HG03520 (cell line): ENCODE results near the gene ABI3.
"Not testable (repeated sequence)": the region's sequence is repeated elsewhere in the genome, so short reads cannot be mapped to it uniquely, and the experiment has no call there.

Experiments
- ATAC-seq: cut with Tn5 transposase; IDR thresholded peaks from one replicate; pipeline ENCODE4 v1.9.1; 2021; ENCODE audit warnings: mild to moderate bottlenecking, moderate library complexity; ENCODE audit not compliant: unreplicated experiment

ABI3 gene

DNA sequence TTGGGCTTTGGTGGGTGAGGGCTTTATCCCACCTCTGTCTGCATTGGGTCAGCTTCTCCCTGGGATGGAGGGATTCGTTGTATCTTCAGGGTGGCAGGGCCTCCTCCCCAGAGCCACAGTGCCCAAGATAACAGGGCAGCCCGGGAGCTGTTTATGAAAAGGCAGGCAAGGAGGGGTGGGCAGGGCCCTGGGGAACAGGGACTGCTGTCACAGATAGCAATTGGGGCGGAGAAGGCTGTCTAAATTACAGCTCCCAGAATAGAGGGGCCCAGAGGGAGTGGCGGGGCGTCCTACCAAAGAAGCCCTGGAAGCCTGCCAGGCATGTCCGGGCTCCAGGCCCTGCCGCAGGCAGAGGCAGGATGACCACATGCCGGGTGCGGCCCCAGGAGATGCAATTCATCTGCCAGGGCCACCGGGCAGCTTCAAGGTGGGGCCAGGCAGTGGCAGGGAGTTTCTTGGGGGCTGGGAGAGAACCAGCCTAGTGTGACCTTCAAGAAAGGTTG lies 38.8 kb downstream of the ABI3 start:
- ATAC-seq: no peak

DNA sequence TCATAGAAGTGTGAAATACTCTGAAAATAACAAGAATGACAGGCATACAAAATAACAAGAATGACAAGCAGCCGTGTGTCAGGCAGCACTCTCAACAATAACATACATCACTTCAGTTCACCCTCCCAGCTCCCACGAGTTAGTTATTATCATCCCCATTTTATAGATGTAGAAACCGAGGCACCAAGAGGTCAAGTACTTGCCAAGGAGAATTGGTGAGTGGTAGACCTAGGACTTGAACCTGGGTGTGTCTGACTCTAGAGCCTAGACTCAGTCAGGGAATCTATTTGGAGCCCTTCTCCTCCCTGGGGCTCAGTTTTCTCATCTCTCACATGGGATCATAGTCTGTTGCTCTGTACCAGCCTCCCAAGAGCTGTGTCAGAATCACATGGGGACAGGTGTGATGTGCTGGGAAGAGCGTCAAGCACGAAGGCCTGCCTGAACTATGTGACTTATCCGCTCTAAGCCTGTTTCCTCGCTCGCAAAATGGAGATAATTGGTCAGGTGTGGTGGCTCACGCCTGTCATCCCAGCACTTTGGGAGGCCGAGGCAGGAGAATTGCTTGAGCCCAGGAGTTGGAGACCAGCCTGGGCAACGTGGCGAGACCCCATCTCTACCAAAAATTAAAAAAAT lies 39.5 kb downstream of the ABI3 start:
- no peak for ATAC-seq

DNA sequence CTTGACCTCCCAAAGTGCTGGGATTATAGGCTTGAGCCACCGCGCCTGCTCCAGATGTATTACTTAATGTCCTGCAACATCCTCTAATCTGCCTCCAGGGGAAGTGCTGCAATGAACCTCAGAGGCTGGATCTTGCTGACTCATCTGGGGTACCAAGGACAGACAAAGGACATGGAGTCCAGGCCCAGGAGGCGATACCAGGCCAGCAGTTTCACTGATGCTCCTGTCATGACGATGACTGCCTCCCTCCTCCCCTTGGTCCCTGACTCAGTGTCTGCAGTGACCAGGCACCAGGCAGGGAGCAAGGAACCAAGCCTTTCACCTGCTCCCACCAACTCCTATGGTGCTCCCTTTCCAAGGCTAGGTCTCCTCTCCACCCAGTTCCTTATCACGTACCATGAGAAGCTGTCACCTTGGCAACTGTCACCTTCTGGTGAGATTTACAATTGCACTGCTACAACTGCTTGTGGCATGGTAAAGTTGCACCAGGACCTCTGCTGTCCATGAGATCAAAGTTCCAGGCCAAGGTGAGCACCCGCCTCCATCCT lies 41.7 kb downstream of the ABI3 start:
- no peak for ATAC-seq

DNA sequence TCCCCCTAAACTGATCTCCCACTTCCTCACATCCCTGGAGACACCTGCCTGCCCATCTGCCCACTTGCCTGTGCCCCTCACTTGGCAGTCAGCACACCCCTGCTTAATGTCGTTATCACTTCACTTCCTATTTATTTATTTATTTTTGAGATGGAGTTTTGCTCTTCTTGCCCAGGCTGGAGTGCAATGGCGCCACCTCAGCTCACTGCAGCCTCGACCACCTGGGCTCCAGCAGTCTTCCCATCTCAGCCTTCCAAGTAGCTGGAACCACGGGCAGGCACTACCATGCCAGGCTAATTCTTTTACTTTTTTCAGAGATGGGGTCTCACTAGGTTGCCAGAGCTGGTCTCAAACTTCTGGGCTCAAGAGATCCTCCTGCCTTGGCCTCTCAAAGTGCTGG lies 43.6 kb downstream of the ABI3 start:
- ATAC-seq: no peak

DNA sequence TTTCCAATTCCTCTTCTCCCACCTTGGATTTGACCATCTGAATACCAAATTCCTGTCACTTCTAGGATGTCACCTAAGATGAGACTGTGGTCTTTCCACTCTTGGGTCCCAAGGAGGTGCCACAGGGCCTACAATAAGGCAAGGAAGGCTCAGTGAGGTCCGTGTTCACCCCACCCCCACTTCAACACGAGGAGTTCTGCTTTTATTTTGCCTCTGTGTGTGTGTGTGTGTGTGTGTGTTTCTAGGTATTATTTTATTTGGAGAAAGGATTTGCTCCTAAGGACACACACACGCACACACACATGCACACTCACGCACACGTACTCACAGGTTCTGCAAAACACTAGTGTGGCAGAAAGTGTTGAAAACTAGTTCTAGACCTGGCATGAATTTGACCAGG lies 44.6 kb downstream of the ABI3 start:
- ATAC-seq: no peak

DNA sequence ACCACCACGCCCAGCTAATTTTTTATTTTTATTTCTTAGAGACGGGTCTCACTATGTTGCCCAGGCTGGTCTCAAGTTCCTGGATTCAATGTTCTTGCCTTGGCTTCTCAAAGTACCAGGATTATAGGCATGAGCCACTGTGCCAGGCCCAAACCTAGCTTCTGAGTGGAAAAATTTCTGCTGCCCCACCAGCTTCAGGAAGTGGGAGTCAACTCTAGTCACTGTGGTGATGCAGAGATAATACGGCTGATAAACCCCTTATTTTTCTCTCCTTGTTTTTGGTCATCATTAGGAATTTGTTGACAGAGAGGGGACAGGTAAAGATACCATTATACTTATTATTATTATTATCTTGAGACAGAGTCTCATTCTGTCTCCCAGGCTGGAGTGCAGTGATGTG lies 47.9 kb downstream of the ABI3 start:
- no peak for ATAC-seq

DNA sequence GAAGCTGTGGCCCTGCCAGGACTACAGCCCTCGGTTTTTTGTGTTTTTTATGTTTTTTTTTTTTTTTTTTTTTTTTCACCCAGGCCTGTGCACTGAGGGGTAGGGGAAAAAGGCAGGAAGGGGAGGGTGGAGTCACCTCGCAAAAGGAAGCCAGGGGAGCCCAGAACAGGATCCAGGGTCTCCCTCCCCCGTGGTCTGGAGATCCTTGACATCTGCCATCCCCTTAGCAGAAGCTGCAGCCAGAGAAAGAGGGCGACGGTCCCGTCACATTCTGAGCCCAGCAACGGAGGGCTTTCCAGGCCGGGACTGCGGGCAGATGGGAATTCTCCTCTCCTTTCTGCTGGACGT lies 49.1 kb downstream of the ABI3 start:
- no peak for ATAC-seq

DNA sequence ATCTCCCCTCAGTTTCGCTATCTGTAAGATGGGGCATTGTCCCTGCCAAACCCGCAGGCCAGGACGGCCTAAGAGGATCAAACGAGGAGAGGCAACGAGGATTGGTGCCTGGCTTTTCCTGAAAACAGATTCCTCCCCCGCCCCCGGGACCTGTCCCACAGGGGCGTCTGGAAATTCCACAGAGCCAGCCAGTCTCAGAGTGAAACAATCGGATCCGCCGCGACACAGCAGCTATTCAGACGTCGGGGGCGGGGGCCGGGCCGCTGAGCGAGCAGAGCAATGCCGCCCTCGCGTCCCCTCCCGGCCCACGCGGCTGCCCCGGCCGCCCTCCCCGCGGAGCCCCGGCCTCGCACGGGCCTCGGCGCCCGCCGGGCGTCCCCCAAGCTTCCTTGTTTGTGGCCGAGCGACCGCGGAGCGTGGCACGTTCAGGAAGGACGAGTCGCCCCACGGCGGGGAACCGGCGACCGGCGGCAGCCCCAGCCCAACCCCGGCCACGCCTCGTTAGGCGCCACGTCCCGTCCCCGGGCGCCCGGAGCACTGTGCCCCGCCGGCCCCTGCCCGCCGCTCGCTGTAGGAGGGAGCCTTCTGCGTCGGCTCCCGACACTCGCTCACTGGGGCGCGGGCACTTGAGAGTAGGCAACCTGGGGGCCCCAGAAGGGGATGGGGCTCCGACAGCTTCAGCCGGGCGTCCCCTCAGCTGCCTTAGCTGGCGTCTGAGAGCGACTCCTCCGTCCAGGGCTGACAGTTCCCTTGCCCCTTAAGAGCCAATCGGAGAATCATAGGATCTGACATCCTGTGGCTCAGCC lies 49.7 kb downstream of the ABI3 start:
- no peak for ATAC-seq

DNA sequence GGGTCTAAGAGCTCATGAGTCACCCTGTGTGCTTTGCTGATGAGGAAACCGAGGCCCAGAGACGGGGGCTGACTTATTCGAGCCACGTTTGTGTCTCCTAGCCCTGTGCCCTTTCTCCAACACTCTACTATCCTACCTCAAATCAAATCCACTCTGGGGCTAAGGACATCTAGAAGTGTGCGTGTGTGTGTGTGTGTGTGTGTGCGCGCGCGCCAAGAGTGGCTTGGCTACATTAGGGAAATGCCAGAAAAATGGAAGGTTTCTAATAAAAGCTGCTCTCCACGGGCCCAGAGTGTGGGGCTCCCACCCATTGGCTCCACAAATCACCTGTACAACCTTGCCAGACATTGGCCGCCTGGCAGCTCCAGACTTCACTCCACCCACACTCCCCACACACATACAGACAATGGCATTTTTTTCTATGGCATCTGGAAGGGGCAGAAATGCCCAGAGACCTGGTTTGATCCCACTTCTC lies 50.3 kb downstream of the ABI3 start:
- ATAC-seq: no peak

DNA sequence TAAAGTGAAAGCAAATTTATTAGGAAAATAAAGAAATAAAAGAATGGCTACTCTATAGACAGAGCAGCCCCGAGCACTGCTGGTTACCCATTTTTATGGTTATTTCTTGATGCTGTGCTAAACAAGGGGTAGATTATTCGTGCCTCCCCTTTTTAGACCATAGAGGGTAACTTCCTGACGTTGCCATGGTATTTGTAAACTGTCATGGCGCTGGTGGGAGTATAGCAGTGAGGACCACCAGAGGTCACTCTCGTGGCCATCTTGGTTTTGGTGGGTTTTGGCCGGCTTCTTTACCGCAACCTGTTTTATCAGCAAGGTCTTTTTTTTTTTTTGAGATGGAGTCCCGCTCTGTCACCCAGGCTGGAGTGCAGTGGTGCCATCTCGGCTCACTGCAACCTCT lies 51.0 kb downstream of the ABI3 start:
- ATAC-seq: not testable (repeated sequence)

DNA sequence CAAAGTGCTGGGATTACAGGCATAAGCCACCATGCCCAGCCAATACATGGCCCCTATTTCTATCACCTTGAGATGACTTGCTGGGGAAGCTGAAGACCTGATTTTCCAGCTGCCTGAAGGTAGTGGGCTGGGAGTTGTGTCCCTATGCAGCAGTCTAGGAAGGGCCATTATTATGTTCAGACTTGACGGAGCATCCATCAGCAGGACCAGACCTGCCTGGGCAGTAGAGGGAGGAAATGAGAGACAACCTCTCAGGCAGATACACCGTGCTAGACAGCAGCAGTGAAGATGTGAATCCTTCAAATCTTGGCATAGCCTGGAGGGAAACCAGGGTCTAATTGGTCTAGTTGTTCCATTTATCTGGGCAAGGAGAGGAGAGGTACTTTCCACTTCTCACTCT lies 55.7 kb downstream of the ABI3 start:
- ATAC-seq: no peak

DNA sequence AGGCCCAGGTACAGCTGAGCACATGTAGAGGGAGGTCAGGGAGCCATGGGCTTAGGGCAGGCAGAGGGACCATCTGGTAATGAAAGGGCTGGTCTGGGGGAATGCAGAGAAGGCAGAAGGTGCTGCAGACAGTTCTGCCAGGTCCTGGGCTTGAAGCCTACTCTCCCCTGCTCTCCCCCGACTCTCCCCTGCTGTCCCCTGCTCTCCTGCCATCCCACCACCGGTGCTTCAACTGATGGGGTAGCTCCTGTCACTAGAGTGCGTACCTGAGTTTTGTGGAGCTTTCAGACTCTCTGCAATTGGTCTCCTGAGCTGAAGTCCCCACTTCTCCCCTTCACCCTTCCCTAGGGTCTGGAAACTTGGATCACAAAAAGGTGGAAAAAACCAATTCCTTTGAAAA lies 57.4 kb downstream of the ABI3 start:
- ATAC-seq: no peak

DNA sequence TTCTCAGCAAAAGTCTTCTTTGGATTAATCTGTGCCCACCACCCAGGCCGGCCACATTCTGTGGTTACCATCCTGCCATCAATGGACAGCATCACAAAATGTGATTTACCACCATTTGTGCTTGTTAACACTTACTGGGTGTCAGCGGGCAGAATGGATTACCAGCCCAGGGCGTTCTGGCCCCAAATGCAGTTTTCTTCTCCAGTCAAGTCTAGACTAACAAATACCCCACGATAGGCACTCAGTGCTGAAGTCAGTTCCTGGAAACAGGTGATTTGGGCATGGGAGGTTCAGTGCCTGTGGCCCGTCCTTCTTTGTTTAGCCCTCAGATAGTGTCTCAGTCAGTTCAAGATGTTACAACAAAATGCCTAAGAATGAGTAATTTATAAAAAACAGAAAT lies 58.8 kb downstream of the ABI3 start:
- ATAC-seq: no peak
